HepG2 (cell line): ENCODE results near the gene FABP1. TPM values are rescaled to one million over a fixed set of nuclear protein-coding genes. Genes with fewer than 3 reads are reported as not detected.

Experiments
- ARID2 ChIP-seq: sonication (generic); formaldehyde crosslinking; IDR thresholded peaks from 2 replicates; pipeline ENCODE4 v1.8.1; 2022; ENCODE audit warnings: mild to moderate bottlenecking, missing genetic modification reagents, borderline replicate concordance
- ASH2L ChIP-seq: fragments of 300-600, 200-600 bp; sonication (generic); IDR thresholded peaks from 2 replicates; pipeline ENCODE4 v1.7.0; 2017; ENCODE audit warnings: low read depth, mild to moderate bottlenecking, moderate library complexity, mixed read lengths, low read length; ENCODE audit not compliant: insufficient read length
- GTF3A ChIP-seq: sonication (generic); formaldehyde crosslinking; conservative IDR thresholded peaks from 2 replicates; pipeline ENCODE4 v1.4.0; 2020; ENCODE audit warnings: mild to moderate bottlenecking, missing genetic modification reagents
- KDM5A ChIP-seq: fragments of 200-600 bp; sonication (generic); IDR thresholded peaks from 2 replicates; pipeline ENCODE4 v1.7.0; 2018; ENCODE audit warnings: antibody characterized with exemption, mild to moderate bottlenecking, low read length, borderline replicate concordance
- SP140L ChIP-seq: sonication (generic); formaldehyde crosslinking; IDR thresholded peaks from 2 replicates; pipeline ENCODE4 v1.4.0; 2020; ENCODE audit warnings: missing genetic modification reagents, borderline replicate concordance
- TCF7L2 ChIP-seq: IDR thresholded peaks from 2 replicates; pipeline ENCODE4 v1.6.1; 2011; ENCODE audit warnings: mild to moderate bottlenecking, low read depth, low read length, moderate library complexity
- ZNF30 ChIP-seq: sonication (generic); formaldehyde crosslinking; IDR thresholded peaks from 2 replicates; pipeline ENCODE4 v1.5.0; 2020; ENCODE audit warnings: mild to moderate bottlenecking, missing genetic modification reagents
- ZNF430 ChIP-seq: sonication (generic); formaldehyde crosslinking; IDR thresholded peaks from 2 replicates; pipeline ENCODE4 v1.9.0; 2021; ENCODE audit warnings: mild to moderate bottlenecking, missing genetic modification reagents
- ZNF841 ChIP-seq: sonication (generic); formaldehyde crosslinking; IDR thresholded peaks from 2 replicates; pipeline ENCODE4 v1.8.1; 2023; ENCODE audit warnings: missing genetic modification reagents, borderline replicate concordance
- ZSCAN5A ChIP-seq: sonication (generic); formaldehyde crosslinking; IDR thresholded peaks from 2 replicates; pipeline ENCODE4 v1.8.0; 2022; ENCODE audit warnings: mild to moderate bottlenecking, missing genetic modification reagents, borderline replicate concordance
- polyA plus RNA-seq, 8 experiments: library from polyadenylated mRNA; depleted of rRNA in 3 of 8; stranded (reverse) in 7 of 8; unstranded in 1 of 8; fragments of >200 nt; fragmentation: Illumina TruSeq in 4 of 8; extraction: Trizol in 4 of 8; gene quantifications; 2 replicates each; pipeline versions ENCODE4 v1.2.1 to v1.2.3, GENCODE V29; 2011 to 2016; ENCODE audit warnings: low read depth in 4 of 8, missing spikeins in 1 of 8, mixed read lengths in 1 of 8; ENCODE audit not compliant: insufficient read depth in 1 of 8
- total RNA-seq, 5 experiments: library from RNA; depleted of rRNA; stranded (reverse); fragments of >200 nt; fragmentation: Illumina TruSeq; extraction: Trizol; gene quantifications; 2 replicates each; pipeline ENCODE4 v1.2.3, GENCODE V29; 2016; ENCODE audit warnings: low read depth in 1 of 5
- TF ChIP-seq, protein P1 (sequence below): sonication (generic); formaldehyde crosslinking; IDR thresholded peaks from 2 replicates; pipeline ENCODE4 v1.4.0; 2020; ENCODE audit warnings: missing genetic modification reagents, borderline replicate concordance
- TF ChIP-seq, protein P2 (sequence below), 2 experiments: IDR thresholded peaks; 2 replicates each; pipeline ENCODE4 v1.6.1; 2011 to 2012; ENCODE audit warnings: low read length in 2 of 2, borderline replicate concordance in 1 of 2, low read depth in 1 of 2, mild to moderate bottlenecking in 1 of 2, moderate library complexity in 1 of 2
- TF ChIP-seq, protein P3 (sequence below): sonication (generic); formaldehyde crosslinking; IDR thresholded peaks from 2 replicates; pipeline ENCODE4 v1.5.1; 2020; ENCODE audit warnings: missing genetic modification reagents, mild to moderate bottlenecking, borderline replicate concordance
- TF ChIP-seq, protein P4 (sequence below): sonication (generic); formaldehyde crosslinking; IDR thresholded peaks from 2 replicates; pipeline ENCODE4 v1.5.0; 2020; ENCODE audit warnings: mild to moderate bottlenecking, missing genetic modification reagents

The FABP1 gene
- total and polyA plus RNA-seq, 2 of the 13 experiments (the other 11 are each of a cell fraction or from before 2014, with no cell fraction given): 644 to 1,608 TPM

DNA sequence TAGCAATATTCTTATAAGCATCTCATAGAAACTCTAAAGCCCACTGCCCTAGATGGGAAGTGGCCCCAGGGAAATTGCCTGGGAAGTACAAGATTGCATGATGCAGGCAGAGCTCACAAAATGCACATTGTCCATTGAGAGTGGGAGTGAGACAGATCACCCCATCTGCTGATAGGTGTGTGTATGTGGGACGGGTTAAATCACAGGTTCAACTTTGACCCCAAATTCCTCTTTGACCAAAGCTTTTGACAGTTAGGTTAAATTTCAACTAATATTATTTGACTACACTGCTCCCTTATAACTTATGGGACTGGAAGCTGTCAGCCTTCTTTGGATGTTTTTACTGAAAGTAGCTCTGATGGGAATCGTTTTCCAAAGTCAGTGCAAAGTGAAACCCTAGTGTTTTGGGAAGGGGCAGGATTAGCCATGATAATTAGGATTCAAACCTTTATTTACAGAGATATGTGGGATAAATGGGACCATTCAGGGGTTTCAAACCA, 11.4 kb upstream of the FABP1 start (continued):
- TF ChIP-seq ZSCAN5A (CRISPR knock-in tag): no peak
- TF ChIP-seq, protein P1, sequence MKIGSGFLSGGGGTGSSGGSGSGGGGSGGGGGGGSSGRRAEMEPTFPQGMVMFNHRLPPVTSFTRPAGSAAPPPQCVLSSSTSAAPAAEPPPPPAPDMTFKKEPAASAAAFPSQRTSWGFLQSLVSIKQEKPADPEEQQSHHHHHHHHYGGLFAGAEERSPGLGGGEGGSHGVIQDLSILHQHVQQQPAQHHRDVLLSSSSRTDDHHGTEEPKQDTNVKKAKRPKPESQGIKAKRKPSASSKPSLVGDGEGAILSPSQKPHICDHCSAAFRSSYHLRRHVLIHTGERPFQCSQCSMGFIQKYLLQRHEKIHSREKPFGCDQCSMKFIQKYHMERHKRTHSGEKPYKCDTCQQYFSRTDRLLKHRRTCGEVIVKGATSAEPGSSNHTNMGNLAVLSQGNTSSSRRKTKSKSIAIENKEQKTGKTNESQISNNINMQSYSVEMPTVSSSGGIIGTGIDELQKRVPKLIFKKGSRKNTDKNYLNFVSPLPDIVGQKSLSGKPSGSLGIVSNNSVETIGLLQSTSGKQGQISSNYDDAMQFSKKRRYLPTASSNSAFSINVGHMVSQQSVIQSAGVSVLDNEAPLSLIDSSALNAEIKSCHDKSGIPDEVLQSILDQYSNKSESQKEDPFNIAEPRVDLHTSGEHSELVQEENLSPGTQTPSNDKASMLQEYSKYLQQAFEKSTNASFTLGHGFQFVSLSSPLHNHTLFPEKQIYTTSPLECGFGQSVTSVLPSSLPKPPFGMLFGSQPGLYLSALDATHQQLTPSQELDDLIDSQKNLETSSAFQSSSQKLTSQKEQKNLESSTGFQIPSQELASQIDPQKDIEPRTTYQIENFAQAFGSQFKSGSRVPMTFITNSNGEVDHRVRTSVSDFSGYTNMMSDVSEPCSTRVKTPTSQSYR (CRISPR knock-in tag): peak; percentile 34; the same call in 1 of the 2 replicates
- TF ChIP-seq, protein P2, sequence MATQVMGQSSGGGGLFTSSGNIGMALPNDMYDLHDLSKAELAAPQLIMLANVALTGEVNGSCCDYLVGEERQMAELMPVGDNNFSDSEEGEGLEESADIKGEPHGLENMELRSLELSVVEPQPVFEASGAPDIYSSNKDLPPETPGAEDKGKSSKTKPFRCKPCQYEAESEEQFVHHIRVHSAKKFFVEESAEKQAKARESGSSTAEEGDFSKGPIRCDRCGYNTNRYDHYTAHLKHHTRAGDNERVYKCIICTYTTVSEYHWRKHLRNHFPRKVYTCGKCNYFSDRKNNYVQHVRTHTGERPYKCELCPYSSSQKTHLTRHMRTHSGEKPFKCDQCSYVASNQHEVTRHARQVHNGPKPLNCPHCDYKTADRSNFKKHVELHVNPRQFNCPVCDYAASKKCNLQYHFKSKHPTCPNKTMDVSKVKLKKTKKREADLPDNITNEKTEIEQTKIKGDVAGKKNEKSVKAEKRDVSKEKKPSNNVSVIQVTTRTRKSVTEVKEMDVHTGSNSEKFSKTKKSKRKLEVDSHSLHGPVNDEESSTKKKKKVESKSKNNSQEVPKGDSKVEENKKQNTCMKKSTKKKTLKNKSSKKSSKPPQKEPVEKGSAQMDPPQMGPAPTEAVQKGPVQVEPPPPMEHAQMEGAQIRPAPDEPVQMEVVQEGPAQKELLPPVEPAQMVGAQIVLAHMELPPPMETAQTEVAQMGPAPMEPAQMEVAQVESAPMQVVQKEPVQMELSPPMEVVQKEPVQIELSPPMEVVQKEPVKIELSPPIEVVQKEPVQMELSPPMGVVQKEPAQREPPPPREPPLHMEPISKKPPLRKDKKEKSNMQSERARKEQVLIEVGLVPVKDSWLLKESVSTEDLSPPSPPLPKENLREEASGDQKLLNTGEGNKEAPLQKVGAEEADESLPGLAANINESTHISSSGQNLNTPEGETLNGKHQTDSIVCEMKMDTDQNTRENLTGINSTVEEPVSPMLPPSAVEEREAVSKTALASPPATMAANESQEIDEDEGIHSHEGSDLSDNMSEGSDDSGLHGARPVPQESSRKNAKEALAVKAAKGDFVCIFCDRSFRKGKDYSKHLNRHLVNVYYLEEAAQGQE (IDR thresholded peaks at IDR 0.05; ENCODE audit: borderline replicate concordance in 1 of 2, low read depth in 1 of 2, low read length in 2 of 2): peak in 1 of 2 experiments; percentile 83; a peak in 3 of 4 replicates
- TF ChIP-seq ASH2L: peak; percentile 76
- no peak for TF ChIP-seq GTF3A (CRISPR knock-in tag)
- TF ChIP-seq ZNF841 (CRISPR knock-in tag): no peak
- TF ChIP-seq ARID2 (CRISPR knock-in tag): no peak
- TF ChIP-seq SP140L: peak; percentile 72; the same call in 1 of the 2 replicates
- 0 out of 2 replicates have a peak, but pooled peaks have one; percentile 53 for TF ChIP-seq ZNF430 (CRISPR knock-in tag)
- TF ChIP-seq, protein P3, sequence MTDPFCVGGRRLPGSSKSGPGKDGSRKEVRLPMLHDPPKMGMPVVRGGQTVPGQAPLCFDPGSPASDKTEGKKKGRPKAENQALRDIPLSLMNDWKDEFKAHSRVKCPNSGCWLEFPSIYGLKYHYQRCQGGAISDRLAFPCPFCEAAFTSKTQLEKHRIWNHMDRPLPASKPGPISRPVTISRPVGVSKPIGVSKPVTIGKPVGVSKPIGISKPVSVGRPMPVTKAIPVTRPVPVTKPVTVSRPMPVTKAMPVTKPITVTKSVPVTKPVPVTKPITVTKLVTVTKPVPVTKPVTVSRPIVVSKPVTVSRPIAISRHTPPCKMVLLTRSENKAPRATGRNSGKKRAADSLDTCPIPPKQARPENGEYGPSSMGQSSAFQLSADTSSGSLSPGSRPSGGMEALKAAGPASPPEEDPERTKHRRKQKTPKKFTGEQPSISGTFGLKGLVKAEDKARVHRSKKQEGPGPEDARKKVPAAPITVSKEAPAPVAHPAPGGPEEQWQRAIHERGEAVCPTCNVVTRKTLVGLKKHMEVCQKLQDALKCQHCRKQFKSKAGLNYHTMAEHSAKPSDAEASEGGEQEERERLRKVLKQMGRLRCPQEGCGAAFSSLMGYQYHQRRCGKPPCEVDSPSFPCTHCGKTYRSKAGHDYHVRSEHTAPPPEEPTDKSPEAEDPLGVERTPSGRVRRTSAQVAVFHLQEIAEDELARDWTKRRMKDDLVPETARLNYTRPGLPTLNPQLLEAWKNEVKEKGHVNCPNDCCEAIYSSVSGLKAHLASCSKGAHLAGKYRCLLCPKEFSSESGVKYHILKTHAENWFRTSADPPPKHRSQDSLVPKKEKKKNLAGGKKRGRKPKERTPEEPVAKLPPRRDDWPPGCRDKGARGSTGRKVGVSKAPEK (CRISPR knock-in tag): no peak
- TF ChIP-seq KDM5A: no peak
- no peak for TF ChIP-seq ZNF30
- TF ChIP-seq, protein P4, sequence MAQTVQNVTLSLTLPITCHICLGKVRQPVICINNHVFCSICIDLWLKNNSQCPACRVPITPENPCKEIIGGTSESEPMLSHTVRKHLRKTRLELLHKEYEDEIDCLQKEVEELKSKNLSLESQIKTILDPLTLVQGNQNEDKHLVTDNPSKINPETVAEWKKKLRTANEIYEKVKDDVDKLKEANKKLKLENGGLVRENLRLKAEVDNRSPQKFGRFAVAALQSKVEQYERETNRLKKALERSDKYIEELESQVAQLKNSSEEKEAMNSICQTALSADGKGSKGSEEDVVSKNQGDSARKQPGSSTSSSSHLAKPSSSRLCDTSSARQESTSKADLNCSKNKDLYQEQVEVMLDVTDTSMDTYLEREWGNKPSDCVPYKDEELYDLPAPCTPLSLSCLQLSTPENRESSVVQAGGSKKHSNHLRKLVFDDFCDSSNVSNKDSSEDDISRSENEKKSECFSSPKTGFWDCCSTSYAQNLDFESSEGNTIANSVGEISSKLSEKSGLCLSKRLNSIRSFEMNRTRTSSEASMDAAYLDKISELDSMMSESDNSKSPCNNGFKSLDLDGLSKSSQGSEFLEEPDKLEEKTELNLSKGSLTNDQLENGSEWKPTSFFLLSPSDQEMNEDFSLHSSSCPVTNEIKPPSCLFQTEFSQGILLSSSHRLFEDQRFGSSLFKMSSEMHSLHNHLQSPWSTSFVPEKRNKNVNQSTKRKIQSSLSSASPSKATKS (CRISPR knock-in tag): no peak
- no peak for TF ChIP-seq TCF7L2
